ENCODE results near the gene SPEM2. TPM values are rescaled to one million over a fixed set of nuclear protein-coding genes. Genes with fewer than 3 reads are reported as not detected.

SPEM2 gene
- total RNA-seq, 2 donors from 2014 or later, result 5.3 TPM; not detected in 1

DNA sequence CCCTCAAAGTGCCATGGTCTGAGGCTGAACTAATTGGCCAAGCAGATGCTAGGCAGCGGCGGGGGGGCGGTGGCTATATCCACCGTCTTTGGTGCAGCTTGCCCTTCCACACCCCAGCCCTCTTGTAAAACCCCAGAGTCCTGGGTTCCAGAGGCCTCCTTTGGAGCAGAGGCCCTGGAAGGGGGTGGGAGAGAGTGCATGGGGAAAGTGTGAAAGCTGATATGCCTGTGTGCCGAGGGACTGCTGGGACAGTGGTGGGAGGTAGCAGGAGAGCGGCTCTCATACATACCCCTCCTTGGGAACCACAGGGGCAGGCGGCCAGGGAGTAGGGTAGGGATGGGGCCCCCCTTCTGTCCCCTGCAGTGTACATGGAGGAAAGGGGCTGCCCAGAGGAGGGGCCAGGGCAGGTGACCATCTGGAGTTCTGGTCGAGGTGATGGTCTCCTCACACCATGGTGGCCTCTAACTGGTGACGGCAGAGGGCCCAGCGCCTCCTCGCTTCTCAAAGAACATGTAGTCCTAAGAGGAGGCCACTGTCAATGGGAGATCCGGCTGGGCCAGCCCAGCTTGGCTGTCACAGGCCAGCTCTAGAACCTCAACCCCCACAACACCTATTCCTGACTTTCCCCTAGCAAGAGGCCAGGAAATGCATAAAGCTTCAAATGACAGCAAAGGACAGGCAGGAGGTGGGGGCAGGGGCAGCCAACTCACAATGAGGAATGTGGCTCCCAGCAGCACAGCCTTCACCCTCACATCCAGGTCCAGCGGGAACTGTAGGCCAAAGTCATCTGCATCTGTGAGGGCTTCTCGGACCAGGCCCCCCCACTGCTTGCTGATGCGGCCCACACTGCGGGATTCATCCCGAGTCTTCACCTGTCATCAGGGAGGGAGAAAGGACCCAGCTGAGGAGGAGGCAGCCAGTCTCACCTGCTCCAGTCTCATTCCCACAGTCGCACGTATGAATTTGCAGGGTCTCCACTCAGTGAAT, 35.2 kb upstream of the SPEM2 start:
- Histone ChIP-seq H3K4me1 (replicated peaks) (no peaks in the 10 kb centered on the region), H3K36me3 (peaks cover 0 to 10% of the 10 kb centered on the region in 2 donors), H3K4me3 (no peak overlapping the region), H3K9me3 (no peaks in the 10 kb centered on the region), H3K27ac (no peak overlapping the region), H3K27me3 (replicated peaks; ENCODE audit: insufficient read depth) (no peaks in the 10 kb centered on the region)
- no peak for DNase-seq (ENCODE audit: low spot score)
- TF ChIP-seq POLR2AphosphoS5 (IDR thresholded peaks at IDR 0.05), result no peak
- intact Hi-C loops (cut with DNase I), result loop anchor here (5.0 kb wide), 1 partner anchor 38 kb away; the partner anchor contains the start of gene KCTD11
- WGBS, result 80% methylated on average over 19 of the region's 19 CpGs

DNA sequence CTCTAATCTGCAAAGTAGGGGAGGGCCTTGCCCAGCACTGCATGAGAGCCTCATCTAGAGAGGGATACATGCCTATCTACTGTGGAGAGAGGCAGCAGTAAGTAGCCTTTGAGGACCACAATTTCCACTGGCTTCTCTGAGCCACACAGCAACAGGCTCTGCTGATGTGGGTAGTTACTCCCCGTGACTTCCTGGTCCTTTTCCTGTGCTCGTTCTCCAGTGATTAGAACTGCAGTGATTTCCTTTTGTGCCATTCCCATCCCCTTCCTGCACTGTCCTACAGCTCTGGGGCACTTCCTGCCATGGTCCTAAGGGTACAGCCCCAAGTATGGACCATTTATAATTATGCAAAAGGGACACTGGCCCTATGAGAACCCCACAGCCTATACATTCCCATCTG, 34.1 kb upstream of the SPEM2 start:
- Histone ChIP-seq H3K27ac (no peak overlapping the region), H3K4me3 (no peak overlapping the region), H3K9me3 (no peaks in the 10 kb centered on the region), H3K27me3 (replicated peaks; ENCODE audit: insufficient read depth) (no peaks in the 10 kb centered on the region), H3K36me3 (peaks cover 0 to 10% of the 10 kb centered on the region in 2 donors), H3K4me1 (replicated peaks) (no peaks in the 10 kb centered on the region)
- WGBS, result 78% methylated on average over 2 of the region's 2 CpGs
- DNase-seq (ENCODE audit: low spot score), result no peak
- TF ChIP-seq, protein P1, sequence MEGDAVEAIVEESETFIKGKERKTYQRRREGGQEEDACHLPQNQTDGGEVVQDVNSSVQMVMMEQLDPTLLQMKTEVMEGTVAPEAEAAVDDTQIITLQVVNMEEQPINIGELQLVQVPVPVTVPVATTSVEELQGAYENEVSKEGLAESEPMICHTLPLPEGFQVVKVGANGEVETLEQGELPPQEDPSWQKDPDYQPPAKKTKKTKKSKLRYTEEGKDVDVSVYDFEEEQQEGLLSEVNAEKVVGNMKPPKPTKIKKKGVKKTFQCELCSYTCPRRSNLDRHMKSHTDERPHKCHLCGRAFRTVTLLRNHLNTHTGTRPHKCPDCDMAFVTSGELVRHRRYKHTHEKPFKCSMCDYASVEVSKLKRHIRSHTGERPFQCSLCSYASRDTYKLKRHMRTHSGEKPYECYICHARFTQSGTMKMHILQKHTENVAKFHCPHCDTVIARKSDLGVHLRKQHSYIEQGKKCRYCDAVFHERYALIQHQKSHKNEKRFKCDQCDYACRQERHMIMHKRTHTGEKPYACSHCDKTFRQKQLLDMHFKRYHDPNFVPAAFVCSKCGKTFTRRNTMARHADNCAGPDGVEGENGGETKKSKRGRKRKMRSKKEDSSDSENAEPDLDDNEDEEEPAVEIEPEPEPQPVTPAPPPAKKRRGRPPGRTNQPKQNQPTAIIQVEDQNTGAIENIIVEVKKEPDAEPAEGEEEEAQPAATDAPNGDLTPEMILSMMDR (IDR thresholded peaks at IDR 0.05), result no peak
- TF ChIP-seq POLR2AphosphoS5 (IDR thresholded peaks at IDR 0.05) (no peak), POLR2A (IDR thresholded peaks at IDR 0.05) (no peak)
- intact Hi-C loops (cut with DNase I), result loop anchor here (5.0 kb wide), 1 partner anchor 39 kb away; the partner anchor contains the start of gene KCTD11

DNA sequence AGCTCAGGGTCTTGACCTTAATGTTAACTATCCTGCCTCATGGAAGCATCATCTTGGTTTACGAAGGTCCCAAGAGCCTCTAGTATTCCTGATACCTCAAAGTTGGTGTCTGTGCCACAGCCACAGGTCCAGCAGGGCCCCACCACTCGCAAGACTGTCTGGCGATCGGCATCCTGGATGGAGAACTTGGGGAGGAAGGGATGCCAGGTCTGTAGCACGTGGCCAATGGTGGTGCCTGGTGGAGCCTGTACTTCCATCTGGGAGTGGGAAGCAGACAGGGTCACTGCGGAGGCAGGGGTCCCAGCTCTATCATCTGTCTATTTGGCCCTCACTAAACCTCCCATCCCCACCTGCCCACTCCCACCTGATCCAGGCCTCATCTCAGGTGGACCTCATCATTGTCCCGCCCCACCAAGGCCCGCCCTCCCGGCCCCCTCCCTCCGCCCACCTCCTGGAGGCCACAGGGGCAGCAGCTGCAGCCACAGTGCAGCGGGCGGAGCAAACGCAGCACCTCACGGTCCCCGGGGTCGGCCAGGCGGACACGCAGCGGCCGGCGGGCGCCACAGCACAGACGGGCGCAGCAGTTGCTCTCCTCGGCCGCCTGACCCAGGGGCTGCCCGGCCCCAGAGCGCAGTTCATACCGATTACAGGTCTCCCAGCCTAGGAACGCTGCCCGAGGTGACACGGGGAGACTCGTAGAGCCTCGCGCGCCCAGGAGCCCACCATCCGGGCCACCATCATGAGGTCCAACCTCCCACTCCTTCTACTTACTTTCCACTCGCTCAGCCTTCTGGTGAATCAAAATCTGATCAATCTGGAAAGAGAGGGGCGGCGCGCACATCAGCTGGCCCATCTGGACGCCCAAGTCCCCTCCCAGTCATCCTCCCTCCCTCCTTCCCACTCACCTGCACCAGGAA, 32.5 kb upstream of the SPEM2 start:
- DNase-seq (ENCODE audit: low spot score), result no peak
- 56% methylated on average over 41 of the region's 42 CpGs for WGBS
- TF ChIP-seq, protein P1 (IDR thresholded peaks at IDR 0.05), result no peak
- TF ChIP-seq POLR2A (IDR thresholded peaks at IDR 0.05) (no peak), POLR2AphosphoS5 (IDR thresholded peaks at IDR 0.05) (no peak)
- Histone ChIP-seq H3K27ac (peak overlapping the region in 1 of 2 donors; percentile 74), H3K27me3 (replicated peaks; ENCODE audit: insufficient read depth) (no peaks in the 10 kb centered on the region), H3K9me3 (no peaks in the 10 kb centered on the region), H3K4me3 (peak overlapping the region; percentile 48 to 62), H3K36me3 (peaks cover 0 to 10% of the 10 kb centered on the region in 2 donors), H3K4me1 (replicated peaks) (no peaks in the 10 kb centered on the region)
- intact Hi-C loops (cut with DNase I), result loop anchor here (5.0 kb wide), 1 partner anchor 41 kb away; the partner anchor contains the start of gene KCTD11

DNA sequence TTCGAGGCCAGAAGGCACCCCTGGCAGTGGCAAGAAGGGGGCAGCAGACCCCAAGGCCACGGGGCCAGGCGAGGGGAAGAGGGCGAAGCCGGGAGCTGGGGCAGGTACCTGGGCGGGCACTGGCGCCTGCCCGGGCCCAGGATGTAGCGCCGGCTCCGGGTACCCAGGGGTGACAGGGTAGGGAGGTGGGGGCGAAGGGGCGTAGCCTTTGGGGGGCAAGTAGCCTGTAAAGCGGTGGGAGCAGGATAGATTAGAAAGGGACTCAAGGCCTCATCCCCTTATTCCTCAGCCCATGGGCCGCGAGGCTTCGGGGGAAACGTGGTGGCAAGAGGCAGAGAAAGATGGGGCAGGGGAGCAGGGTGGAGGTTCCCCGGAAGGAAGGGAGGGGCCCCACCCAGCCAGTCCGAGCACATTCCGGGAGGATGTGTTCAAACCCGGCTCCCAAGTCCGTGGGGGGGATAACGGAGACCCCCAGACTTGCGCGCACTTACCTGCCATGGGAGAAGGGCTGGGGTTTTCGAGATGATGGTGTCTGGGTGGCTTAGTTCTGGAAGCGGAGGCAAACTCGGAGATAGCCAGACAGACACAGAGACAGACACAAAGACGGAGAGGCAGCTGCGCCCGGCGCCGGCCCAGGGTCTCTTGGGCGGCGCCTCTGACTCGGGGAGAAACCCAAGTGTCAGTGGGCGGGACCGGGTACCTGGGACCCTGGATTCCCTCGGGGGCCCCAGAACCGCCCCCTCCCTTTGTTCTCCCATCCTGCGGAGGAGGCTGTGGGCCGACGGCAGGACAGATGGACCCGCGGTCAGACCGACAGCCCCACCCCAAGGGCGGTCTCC, 31.6 kb upstream of the SPEM2 start:
- no peak for DNase-seq (ENCODE audit: low spot score)
- Histone ChIP-seq H3K4me3 (peak overlapping the region; percentile 48 to 62), H3K27me3 (replicated peaks; ENCODE audit: insufficient read depth) (no peaks in the 10 kb centered on the region), H3K9me3 (no peaks in the 10 kb centered on the region), H3K36me3 (peaks cover 0 to 10% of the 10 kb centered on the region in 2 donors), H3K4me1 (replicated peaks) (no peaks in the 10 kb centered on the region), H3K27ac (peak overlapping the region; percentile 74 to 87)
- intact Hi-C loops (cut with DNase I), result loop anchor here (5.0 kb wide), 1 partner anchor 42 kb away; the partner anchor contains the start of gene KCTD11
- WGBS, result 4% methylated on average over 45 of the region's 48 CpGs
- TF ChIP-seq, protein P1 (IDR thresholded peaks at IDR 0.05), result no peak
- TF ChIP-seq POLR2A (IDR thresholded peaks at IDR 0.05) (no peak), POLR2AphosphoS5 (IDR thresholded peaks at IDR 0.05) (no peak)

Measured in prostate gland (tissue), 2 donors.